Activated naive CD8-positive, alpha-beta T cell treated with anti-CD3 and anti-CD28 coated beads, Interleukin-2, amount 50 U/mL, for 24 hours (primary cell): Measurements from ENCODE around the gene IL6ST.
A peak's percentile ranks its signal among the peaks of the same experiment; 100 is the strongest.
"Not testable (repeated sequence)": the region's sequence is repeated elsewhere in the genome, so short reads cannot be mapped to it uniquely, and the experiment has no call there.

Experiments used
- ATAC-seq: fragments of 150-1000 bp; cut with Tn5 transposase; one replicate; pipeline ENCODE4 v1.10.0; 2021
- DNase-seq: peaks from one replicate; pipeline ENCODE4 v3.0.0; 2021
- H3K27ac Mint-ChIP-seq: one replicate; pipeline ENCODE4 v1.8.0; 2021; ENCODE audit warnings: mild to moderate bottlenecking, mixed read lengths
- H3K27me3 Mint-ChIP-seq: one replicate; pipeline ENCODE4 v1.8.0; 2021; ENCODE audit warnings: mixed read lengths
- H3K36me3 Mint-ChIP-seq: one replicate; pipeline ENCODE4 v1.8.0; 2021; ENCODE audit warnings: low read depth, mixed read lengths
- H3K4me1 Mint-ChIP-seq: one replicate; pipeline ENCODE4 v1.8.0; 2021; ENCODE audit warnings: mixed read lengths
- H3K4me3 Mint-ChIP-seq: one replicate; pipeline ENCODE4 v1.8.0; 2021; ENCODE audit warnings: mild to moderate bottlenecking, moderate library complexity, mixed read lengths
- H3K9me3 Mint-ChIP-seq: one replicate; pipeline ENCODE4 v1.8.0; 2021; ENCODE audit warnings: mixed read lengths

The IL6ST gene

DNA sequence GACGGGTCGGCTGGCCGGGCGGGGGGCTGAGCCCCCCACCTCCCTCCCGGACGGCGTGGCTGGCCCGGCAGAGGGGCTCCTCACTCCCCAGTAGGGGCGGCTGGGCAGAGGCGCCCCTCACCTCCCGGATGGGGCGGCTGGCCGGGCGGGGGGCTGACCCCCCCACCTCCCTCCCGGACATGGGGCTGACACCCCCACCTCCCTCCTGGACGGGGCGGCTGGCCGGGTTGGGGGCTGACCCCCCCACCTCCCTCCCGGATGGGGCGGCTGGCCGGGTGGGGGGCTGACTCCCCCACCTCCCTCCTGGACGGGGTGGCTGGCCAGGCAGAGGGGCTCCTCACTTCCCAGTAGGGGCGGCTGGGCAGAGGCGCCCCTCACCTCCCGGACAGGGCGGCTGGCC, 19.9 kb upstream of the IL6ST start:
- not testable (repeated sequence) for H3K27me3 Mint-ChIP-seq, ATAC-seq, H3K27ac Mint-ChIP-seq, H3K4me3 Mint-ChIP-seq, DNase-seq, H3K9me3 Mint-ChIP-seq, H3K36me3 Mint-ChIP-seq
- H3K4me1 Mint-ChIP-seq = peaks cover 34% of the 10 kb centered on the region

- H3K9me3 Mint-ChIP-seq, ATAC-seq, DNase-seq, H3K27me3 Mint-ChIP-seq, H3K4me3 Mint-ChIP-seq, H3K36me3 Mint-ChIP-seq, H3K27ac Mint-ChIP-seq: not testable (repeated sequence)
- H3K4me1 Mint-ChIP-seq = peaks cover 26% of the 10 kb centered on the region
These were observed 19.2 kb upstream of the IL6ST start for GRCh38 chr5:56013939-56014338.

GRCh38 chr5:56012281-56012963, 17.7 kb upstream of the IL6ST start:
- Mint-ChIP-seq H3K27ac (peak overlapping the region; percentile 77), H3K27me3 (no peaks in the 10 kb centered on the region), H3K4me1 (peaks cover 25% of the 10 kb centered on the region), H3K4me3 (peak overlapping the region; percentile 13), H3K9me3 (peaks cover 5% of the 10 kb centered on the region), H3K36me3 (peaks cover 3% of the 10 kb centered on the region)
- ATAC-seq = peak; percentile 81
- DNase-seq = no peak

DNA sequence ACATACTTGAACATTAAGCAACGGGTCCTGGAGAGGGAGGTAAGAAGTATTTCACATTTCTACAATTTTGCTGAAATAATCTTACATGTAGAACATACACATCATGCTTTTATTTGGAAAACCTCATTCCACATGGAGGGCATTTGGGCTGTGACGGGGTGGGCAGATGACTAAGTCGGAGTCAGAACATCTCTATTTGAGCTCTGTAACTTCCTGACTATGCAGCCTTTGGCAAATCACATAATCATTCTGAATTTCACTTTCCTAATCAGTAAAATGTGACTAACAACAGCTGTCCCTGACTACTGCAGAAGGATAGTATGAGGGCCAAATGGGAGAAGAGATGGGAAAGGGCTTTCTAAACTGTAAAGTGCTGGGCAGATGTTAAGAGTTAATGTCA, 17.1 kb upstream of the IL6ST start:
- DNase-seq (no peak), ATAC-seq (peak; percentile 82)
- Mint-ChIP-seq H3K4me1 (peaks cover 26% of the 10 kb centered on the region), H3K27ac (peak overlapping the region; percentile 48), H3K4me3 (peak overlapping the region; percentile 5), H3K36me3 (peaks cover 3% of the 10 kb centered on the region), H3K9me3 (peaks cover 5% of the 10 kb centered on the region), H3K27me3 (no peaks in the 10 kb centered on the region)

DNA sequence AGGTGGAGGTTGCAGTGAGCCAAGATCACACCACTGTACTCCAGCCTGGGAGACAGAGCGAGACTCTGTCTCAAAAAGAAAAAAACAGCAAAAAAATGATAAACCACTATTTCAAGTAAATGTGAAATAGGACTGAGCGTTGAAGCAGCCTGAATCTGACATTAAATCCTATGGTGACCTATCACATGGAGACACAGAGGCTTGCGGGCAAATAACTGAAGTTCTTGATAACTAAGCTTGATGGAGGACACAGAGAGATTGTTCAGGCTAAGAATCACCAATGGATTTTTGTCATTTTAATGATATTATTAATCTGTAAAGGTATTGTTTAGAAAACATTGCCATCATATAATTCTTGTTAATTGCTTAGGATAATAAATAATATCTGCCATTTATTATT, 15.7 kb upstream of the IL6ST start:
- Mint-ChIP-seq H3K9me3 (no peaks in the 10 kb centered on the region), H3K27ac (no peak overlapping the region), H3K36me3 (no peaks in the 10 kb centered on the region), H3K27me3 (no peaks in the 10 kb centered on the region), H3K4me3 (no peak overlapping the region), H3K4me1 (peaks cover 40% of the 10 kb centered on the region)
- ATAC-seq (no peak), DNase-seq (no peak)

DNA sequence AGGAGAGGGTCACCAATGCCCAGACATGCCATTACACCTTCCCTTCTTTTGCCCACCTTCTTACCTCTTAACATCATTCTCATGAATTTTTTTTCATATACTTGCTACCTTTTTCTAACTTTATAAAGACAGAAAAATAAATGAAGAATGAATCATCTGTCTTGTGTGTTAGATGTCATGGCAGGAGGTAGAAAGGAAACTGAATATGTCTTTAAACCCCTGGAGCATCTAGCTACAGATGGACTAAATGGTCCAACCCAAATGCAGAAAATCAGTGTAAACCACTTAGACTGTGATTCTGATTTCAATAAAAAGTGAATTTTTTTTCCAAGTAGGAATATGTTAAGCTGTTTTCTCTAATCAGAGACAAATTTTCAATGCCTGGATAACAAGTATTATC, 11.8 kb upstream of the IL6ST start:
- ATAC-seq = no peak
- peaks cover 25% of the 10 kb centered on the region for H3K4me1 Mint-ChIP-seq

GRCh38 chr5:56006094-56006493, 11.3 kb upstream of the IL6ST start:
- H3K4me3 Mint-ChIP-seq = no peak overlapping the region
- no peaks in the 10 kb centered on the region for H3K27me3 Mint-ChIP-seq
- H3K36me3 Mint-ChIP-seq = no peaks in the 10 kb centered on the region
- DNase-seq (no peak), ATAC-seq (no peak)
- H3K9me3 Mint-ChIP-seq = peaks cover 12% of the 10 kb centered on the region
- peaks cover 24% of the 10 kb centered on the region for H3K4me1 Mint-ChIP-seq
- no peak overlapping the region for H3K27ac Mint-ChIP-seq

More for the DNA sequence above, 11.8 kb upstream of the IL6ST start:
- no peak for DNase-seq
- no peaks in the 10 kb centered on the region for H3K27me3 Mint-ChIP-seq
- no peak overlapping the region for H3K4me3 Mint-ChIP-seq
- no peaks in the 10 kb centered on the region for H3K36me3 Mint-ChIP-seq
- H3K27ac Mint-ChIP-seq = no peak overlapping the region
- peaks cover 11% of the 10 kb centered on the region for H3K9me3 Mint-ChIP-seq

DNA sequence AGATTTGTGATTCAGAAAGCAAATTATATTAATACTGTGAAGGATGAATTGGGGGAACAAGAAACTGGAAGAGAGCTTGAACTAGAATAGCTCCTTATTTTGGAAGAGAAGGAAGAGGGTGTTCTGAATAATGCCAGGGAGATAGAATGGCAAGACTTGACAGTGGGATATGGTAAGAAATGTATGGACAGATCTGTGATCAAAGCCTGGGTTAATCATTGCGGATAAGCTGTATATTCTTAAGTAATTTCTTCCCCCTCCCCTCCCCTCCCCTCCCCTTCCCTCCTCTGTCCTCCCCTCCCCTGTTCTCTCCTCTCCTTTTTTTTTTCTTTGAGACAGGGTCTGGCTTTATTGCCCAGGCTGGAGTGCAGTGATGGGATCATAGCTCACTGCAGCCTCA, 10.1 kb upstream of the IL6ST start:
- Mint-ChIP-seq H3K9me3 (peaks cover 12% of the 10 kb centered on the region), H3K4me3 (no peak overlapping the region), H3K27ac (no peak overlapping the region), H3K36me3 (no peaks in the 10 kb centered on the region), H3K27me3 (no peaks in the 10 kb centered on the region), H3K4me1 (peaks cover 19% of the 10 kb centered on the region)
- no peak for ATAC-seq
- no peak for DNase-seq

GRCh38 chr5:56003679-56004078, 8.9 kb upstream of the IL6ST start:
- DNase-seq (no peak), ATAC-seq (no peak)
- no peak overlapping the region for H3K27ac Mint-ChIP-seq
- H3K9me3 Mint-ChIP-seq = peaks cover 12% of the 10 kb centered on the region
- no peaks in the 10 kb centered on the region for H3K27me3 Mint-ChIP-seq
- no peak overlapping the region for H3K4me3 Mint-ChIP-seq
- no peaks in the 10 kb centered on the region for H3K36me3 Mint-ChIP-seq
- peaks cover 19% of the 10 kb centered on the region for H3K4me1 Mint-ChIP-seq

DNA sequence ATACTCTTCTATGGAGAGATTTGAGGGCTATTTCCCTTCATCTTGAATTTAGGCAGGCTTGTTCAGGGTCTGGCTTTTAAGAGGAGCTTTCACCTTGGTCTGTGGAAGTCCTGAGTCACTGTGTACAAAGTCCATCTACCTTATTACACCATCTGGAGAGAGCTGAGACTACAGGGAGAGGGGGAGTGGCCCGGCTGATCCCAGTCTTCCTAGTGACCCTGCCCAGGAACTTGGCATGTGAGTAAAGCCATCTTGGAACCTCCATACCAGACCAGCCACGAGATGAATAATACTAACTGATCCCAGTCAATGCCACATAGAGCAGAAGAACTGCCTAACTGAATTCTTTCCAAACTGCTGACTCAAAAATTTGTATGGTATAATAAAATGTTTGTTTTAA, 8.4 kb upstream of the IL6ST start:
- H3K4me3 Mint-ChIP-seq = no peak overlapping the region
- peaks cover 12% of the 10 kb centered on the region for H3K9me3 Mint-ChIP-seq
- H3K27me3 Mint-ChIP-seq = no peaks in the 10 kb centered on the region
- peaks cover 22% of the 10 kb centered on the region for H3K4me1 Mint-ChIP-seq
- peaks cover 2% of the 10 kb centered on the region for H3K36me3 Mint-ChIP-seq
- DNase-seq (no peak), ATAC-seq (no peak)
- no peak overlapping the region for H3K27ac Mint-ChIP-seq

GRCh38 chr5:56002303-56002702, 7.5 kb upstream of the IL6ST start:
- ATAC-seq (no peak), DNase-seq (no peak)
- peaks cover 12% of the 10 kb centered on the region for H3K9me3 Mint-ChIP-seq
- H3K27me3 Mint-ChIP-seq = no peaks in the 10 kb centered on the region
- H3K4me3 Mint-ChIP-seq = no peak overlapping the region
- H3K27ac Mint-ChIP-seq = no peak overlapping the region
- H3K4me1 Mint-ChIP-seq = peaks cover 31% of the 10 kb centered on the region
- peaks cover 2% of the 10 kb centered on the region for H3K36me3 Mint-ChIP-seq

- not testable (repeated sequence) for H3K27me3 Mint-ChIP-seq, H3K36me3 Mint-ChIP-seq, DNase-seq, H3K4me3 Mint-ChIP-seq, ATAC-seq, H3K27ac Mint-ChIP-seq
- Mint-ChIP-seq H3K9me3 (peaks cover 12% of the 10 kb centered on the region), H3K4me1 (peaks cover 35% of the 10 kb centered on the region)
These were observed 5.5 kb upstream of the IL6ST start for GRCh38 chr5:56000221-56000620.

DNA sequence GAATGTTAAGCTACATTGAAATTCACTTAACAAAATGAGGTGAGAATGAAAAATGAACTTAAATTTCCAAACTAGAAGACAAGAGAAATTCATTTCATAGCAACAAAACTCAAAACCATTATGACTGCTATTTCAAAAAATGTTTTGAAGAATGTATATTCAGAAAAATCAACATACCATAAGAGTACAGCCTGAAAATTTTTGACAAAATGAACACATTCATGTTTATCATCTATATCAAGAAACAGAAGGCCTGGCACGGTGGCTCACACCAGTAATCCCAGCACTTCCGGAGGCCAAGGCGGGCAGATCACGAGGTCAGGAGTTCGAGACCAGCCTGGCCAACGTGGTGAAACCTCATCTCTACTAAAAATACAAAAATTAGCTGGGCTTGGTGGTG, 4.2 kb upstream of the IL6ST start:
- Mint-ChIP-seq H3K9me3 (peaks cover 12% of the 10 kb centered on the region), H3K36me3 (peaks cover 7% of the 10 kb centered on the region), H3K27ac (no peak overlapping the region), H3K27me3 (no peaks in the 10 kb centered on the region), H3K4me1 (peaks cover 33% of the 10 kb centered on the region), H3K4me3 (no peak overlapping the region)
- no peak for ATAC-seq
- DNase-seq = no peak

DNA sequence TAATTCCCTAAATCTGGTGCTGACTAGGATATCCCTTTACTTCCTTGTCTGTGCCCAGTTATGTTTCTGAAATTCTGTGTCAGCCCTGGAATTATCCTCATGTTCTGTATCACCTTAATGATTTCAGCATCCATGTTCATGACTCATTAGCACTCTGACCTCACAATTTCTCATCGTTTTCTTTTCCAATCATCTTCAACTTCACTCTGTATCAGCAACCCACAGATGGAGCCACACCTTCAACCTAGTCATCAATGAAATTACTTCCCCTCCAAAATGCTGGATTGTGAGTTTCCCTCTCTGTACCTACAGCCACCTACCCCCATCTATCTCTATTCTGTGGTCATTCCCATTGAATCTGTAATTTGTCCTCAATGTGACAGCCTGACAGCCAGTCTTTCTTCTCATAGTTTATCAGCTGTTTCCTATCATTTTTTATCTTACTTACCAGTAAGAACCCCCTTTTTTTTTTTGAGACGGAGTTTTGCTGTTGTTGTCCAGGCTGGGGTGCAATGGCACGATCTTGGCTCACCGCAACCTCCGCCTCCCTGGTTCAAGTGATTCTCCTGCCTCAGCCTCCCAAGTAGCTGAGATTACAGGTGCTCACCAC, 3.1 kb upstream of the IL6ST start:
- no peak overlapping the region for H3K4me3 Mint-ChIP-seq
- H3K36me3 Mint-ChIP-seq = peaks cover 17% of the 10 kb centered on the region
- H3K27ac Mint-ChIP-seq = peak overlapping the region; percentile 84
- DNase-seq (no peak), ATAC-seq (peak; percentile 33)
- no peaks in the 10 kb centered on the region for H3K27me3 Mint-ChIP-seq
- peaks cover 43% of the 10 kb centered on the region for H3K4me1 Mint-ChIP-seq
- H3K9me3 Mint-ChIP-seq = peaks cover 11% of the 10 kb centered on the region

GRCh38 chr5:55994998-55995914, 493 bp upstream of the IL6ST start:
- H3K36me3 Mint-ChIP-seq = peaks cover 34% of the 10 kb centered on the region
- H3K9me3 Mint-ChIP-seq = peaks cover 5% of the 10 kb centered on the region
- H3K27ac Mint-ChIP-seq = peak overlapping the region; percentile 98
- peaks cover 68% of the 10 kb centered on the region for H3K4me1 Mint-ChIP-seq
- peak; percentile 97 for DNase-seq
- H3K4me3 Mint-ChIP-seq = peak overlapping the region; percentile 99
- no peaks in the 10 kb centered on the region for H3K27me3 Mint-ChIP-seq
- ATAC-seq = peak; percentile 83
